Esophagus mucosa (tissue), 1 donor: Measurements from ENCODE around the gene POFUT2. TPM values are rescaled to one million over a fixed set of nuclear protein-coding genes. Genes with fewer than 3 reads are reported as not detected.

Experiments used
- ATAC-seq: fragments of 200-7000 bp; cut with Tn5 transposase; one replicate; pipeline ENCODE4 v1.9.1; 2020
- total RNA-seq: library from RNA; stranded (reverse); gene quantifications from one replicate; pipeline ENCODE4 v1.2.4, GENCODE V29; 2023
- donor health status: DM: yes; HTN: yes; CAD: no.

The POFUT2 gene
- total RNA-seq: 6.2 TPM

GRCh38 chr21:45287438-45288391 is at the start of gene POFUT2:
Gene POFUT2, minus strand, starts transcription at chr21:45287895. Its CDS starts 24 bp downstream, at chr21:45287871.
- peak; percentile 92 for ATAC-seq

GRCh38 chr21:45336870-45337269 is 49.2 kb upstream of the POFUT2 start:
- no peak for ATAC-seq

- no peak for ATAC-seq
These were observed 48.8 kb upstream of the POFUT2 start for GRCh38 chr21:45336535-45336810.

- no peak for ATAC-seq
These were observed 48.3 kb upstream of the POFUT2 start for GRCh38 chr21:45335761-45336534.

GRCh38 chr21:45335151-45335760 is 47.6 kb upstream of the POFUT2 start:
- ATAC-seq: no peak

GRCh38 chr21:45334591-45335081 is 46.9 kb upstream of the POFUT2 start:
- ATAC-seq: no peak

GRCh38 chr21:45334134-45334533 is 46.4 kb upstream of the POFUT2 start:
- ATAC-seq: no peak

GRCh38 chr21:45333583-45334121 is 46.0 kb upstream of the POFUT2 start:
- ATAC-seq: no peak

- ATAC-seq: no peak
These were observed 45.4 kb upstream of the POFUT2 start for GRCh38 chr21:45332981-45333582.

GRCh38 chr21:45332415-45332814 is 44.7 kb upstream of the POFUT2 start:
- no peak for ATAC-seq

GRCh38 chr21:45331531-45332147 is 43.9 kb upstream of the POFUT2 start:
- no peak for ATAC-seq

- no peak for ATAC-seq
These were observed 43.2 kb upstream of the POFUT2 start for GRCh38 chr21:45330851-45331261.

- ATAC-seq: no peak
These were observed 42.5 kb upstream of the POFUT2 start for GRCh38 chr21:45330075-45330781.

- peak; percentile 15 for ATAC-seq
These were observed 41.8 kb upstream of the POFUT2 start for GRCh38 chr21:45329261-45330074.

- no peak for ATAC-seq
These were observed 40.8 kb upstream of the POFUT2 start for GRCh38 chr21:45328198-45329091.

GRCh38 chr21:45327441-45328197 is 39.9 kb upstream of the POFUT2 start:
- ATAC-seq: no peak

GRCh38 chr21:45326891-45327440 is 39.3 kb upstream of the POFUT2 start:
- ATAC-seq: no peak
